HG02852 (cell line): ENCODE measurements around the gene GIPC2.
"Not testable (repeated sequence)": the region's sequence is repeated elsewhere in the genome, so short reads cannot be mapped to it uniquely, and the experiment has no call there.

ENCODE experiments used
- ATAC-seq: cut with Tn5 transposase; IDR thresholded peaks from one replicate; pipeline ENCODE4 v1.9.1; 2021; ENCODE audit warnings: mild to moderate bottlenecking, moderate library complexity; ENCODE audit not compliant: unreplicated experiment

GIPC2 gene

DNA sequence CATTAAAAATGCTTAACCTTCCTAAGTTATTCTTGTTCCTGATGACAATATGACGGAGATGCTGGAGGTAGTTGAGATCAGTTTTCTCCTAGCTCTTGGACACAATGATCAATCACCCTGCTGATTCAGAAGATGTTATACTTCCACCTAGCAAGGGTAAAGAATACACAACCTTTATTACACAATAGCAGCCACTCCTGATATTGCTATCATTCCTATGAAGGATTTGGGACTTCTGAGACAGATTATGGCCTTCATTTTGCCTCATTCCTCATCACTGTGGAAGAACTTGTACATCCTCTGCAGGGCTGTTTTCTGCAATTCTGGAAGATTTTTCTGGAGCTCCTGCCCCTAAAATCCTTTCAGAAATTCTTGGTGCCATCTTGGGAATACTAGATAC lies 47.8 kb downstream of the GIPC2 start:
- ATAC-seq, result no peak

DNA sequence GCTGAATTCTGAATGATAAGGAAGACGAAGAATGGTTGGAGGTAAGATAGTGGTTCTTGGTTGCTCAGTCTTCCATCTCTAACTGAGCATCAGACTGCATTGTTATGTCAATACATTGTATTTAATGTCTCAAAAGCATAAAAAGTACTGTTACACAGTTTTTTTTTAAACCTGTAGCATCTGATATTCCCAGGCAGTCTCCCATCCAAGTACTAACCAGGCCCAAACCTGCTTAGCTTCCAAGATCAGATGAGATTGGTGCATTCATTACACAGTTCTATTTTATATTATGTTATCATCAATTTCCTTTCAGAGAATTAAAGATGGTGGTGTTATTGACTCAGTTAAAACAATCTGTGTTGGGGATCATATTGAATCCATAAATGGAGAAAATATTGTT lies 48.9 kb downstream of the GIPC2 start:
- no peak for ATAC-seq

GRCh38 chr1:78095593-78095992 lies 49.8 kb downstream of the GIPC2 start:
- ATAC-seq, result no peak

GRCh38 chr1:78096017-78096416 lies 50.3 kb downstream of the GIPC2 start:
- ATAC-seq, result no peak

- no peak for ATAC-seq
These were observed 51.2 kb downstream of the GIPC2 start for GRCh38 chr1:78096976-78097375.

DNA sequence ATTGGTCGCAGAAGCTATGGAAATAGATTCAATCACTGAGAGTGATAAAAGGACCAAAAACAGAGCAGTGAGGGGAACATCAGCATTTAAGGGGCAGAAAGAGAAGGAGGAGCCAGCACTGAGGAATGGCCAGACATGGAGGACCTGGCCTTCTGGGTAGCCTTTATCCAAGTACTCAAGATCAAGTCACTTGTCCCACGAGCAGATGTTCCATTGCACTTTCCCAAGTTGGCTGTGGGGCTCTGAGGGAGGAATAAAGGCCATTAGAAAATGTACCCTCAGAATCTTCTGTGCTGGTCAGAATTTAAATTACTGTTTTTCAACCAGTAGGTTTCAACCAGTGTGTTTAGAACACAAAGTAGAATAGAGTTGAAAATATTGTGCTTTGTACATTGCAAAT lies 55.3 kb downstream of the GIPC2 start:
- no peak for ATAC-seq

GRCh38 chr1:78101514-78101913 lies 55.7 kb downstream of the GIPC2 start:
- ATAC-seq, result no peak

DNA sequence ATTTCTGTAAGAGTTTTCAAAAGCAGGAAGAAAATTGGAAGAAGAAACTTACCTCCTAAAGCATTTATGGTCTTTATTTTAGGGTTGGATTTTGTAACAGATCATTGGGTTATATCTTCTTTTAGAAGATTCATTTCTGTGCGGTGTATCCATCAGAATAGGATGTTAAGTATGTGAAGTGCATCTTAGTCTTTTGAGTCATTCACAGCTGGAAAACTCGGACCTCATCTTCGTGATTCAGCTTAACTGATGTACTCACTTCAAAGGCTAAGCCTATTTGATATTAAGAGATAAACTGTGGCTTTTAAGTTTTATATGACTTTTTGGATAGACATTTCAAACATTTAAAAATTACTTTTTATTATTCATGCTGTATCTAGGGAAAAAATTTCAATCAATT lies 56.3 kb downstream of the GIPC2 start:
- no peak for ATAC-seq

GRCh38 chr1:78102916-78103315 lies 57.1 kb downstream of the GIPC2 start:
- ATAC-seq, result no peak

DNA sequence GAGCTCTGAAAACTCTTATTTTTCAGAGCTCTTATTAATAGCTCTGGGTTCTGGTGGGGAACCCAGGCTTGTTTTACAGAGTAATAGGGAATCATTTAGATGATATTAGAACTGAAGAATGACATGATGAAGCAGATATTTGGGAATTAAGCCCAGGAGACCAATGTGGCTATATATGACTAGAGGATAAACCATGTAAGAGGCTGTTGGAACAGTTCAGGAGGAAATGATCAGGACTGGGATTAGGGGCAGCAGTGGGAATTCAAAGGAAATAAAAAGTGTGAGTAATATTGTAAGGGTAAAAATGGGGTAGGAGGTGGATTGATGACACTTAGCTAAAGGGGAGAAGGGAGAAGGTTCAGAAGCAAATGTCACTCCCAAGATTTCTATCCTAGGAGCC lies 58.6 kb downstream of the GIPC2 start:
- ATAC-seq, result no peak

GRCh38 chr1:78109659-78110058 lies 63.9 kb downstream of the GIPC2 start:
- not testable (repeated sequence) for ATAC-seq

GRCh38 chr1:78113156-78113916 lies 67.6 kb downstream of the GIPC2 start:
- ATAC-seq, result no peak

GRCh38 chr1:78114034-78114956 lies 68.5 kb downstream of the GIPC2 start:
- peak; percentile 89 for ATAC-seq

DNA sequence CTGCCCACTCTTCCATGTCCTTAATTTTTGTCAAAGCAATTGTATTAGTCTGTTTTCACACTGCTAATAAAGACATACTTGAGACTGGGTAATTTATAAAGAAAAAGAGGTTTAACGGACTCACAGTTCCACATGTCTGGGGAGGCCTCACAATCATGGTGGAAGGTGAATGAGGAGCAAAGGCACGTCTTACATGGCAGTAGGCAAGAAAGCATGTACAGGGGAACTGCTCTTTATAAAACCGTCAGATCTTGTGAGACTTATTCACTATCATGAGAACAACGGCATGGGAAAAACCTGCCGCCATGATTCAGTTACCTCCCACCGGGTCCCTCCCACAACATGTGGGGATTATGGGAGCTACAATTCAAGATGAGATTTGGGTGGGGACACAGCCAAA lies 74.7 kb downstream of the GIPC2 start:
- not testable (repeated sequence) for ATAC-seq

GRCh38 chr1:78121710-78122109 lies 75.9 kb downstream of the GIPC2 start:
- ATAC-seq, result no peak

GRCh38 chr1:78122389-78122788 lies 76.6 kb downstream of the GIPC2 start:
- no peak for ATAC-seq

GRCh38 chr1:78126506-78126905 lies 80.7 kb downstream of the GIPC2 start:
- no peak for ATAC-seq

DNA sequence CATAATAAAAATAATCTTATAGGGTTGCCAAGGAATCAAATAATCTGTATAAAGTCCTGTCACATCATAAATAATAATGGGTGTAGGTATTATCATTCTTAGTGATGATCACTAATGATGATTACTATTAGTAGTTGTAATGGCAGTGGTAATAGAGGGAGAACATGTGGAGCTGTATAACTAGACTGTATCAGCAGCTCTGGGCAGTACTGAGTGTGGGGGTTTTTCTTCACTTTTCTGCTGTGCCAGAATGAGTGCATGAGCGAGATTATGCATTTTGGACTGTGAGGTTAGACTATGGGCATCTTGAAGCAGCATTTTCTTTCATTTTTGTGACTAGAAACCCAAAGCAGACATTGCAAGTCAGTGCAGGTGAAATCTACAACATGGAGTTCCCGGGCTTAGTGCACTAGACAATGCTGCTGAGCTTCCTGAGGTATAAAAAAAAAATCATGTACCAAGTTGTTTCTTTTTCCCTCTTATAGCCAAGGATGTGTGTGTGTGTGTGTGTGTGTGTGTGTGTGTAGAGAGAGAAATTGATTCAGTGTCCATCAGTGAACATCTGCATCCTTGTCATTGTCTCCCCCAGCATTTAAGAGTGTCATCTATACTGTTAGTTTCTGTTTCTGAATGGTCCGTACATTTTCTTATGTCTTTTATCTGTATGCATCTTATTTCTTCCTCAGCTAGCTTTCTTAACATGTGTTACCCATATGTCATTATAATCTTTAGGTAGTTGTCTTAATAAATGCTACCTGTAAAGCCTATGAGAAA lies 86.6 kb downstream of the GIPC2 start:
- ATAC-seq, result no peak

DNA sequence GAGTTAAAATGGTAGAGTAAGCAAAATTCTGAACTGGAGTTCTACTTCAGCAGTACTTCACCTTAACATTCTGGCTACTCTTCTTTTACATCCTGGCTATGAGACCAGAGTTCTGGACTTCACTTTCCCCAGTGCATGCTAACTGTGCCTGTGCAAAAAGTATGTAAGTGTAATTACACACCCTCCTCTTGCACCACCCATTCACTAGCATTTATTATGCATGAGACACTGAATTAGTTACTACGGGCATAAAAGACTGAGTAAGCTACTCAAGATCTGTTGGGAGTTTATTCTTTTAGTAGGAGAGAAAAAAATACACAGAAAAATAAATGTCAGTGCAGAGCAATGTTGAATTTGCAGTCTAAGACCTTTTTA lies 87.2 kb downstream of the GIPC2 start:
- no peak for ATAC-seq

DNA sequence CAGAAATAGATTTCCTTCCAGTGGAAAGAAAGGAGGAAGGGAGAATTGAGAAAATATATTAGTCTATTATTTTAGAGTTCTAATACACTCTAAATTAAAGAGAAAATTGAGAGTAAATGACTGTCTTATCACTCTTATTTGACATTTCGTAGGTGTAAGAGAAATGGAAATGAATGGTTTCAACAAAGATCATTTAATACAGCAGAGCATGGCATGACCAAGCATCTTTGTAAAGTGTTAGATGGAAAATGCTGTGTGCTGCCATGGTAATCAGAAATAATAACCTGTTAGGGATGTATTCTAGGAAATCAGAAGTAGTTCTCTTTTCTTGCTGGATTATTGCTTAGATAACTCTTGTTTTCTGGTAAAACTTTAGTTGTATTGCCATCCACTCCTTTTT lies 90.9 kb downstream of the GIPC2 start:
- no peak for ATAC-seq

DNA sequence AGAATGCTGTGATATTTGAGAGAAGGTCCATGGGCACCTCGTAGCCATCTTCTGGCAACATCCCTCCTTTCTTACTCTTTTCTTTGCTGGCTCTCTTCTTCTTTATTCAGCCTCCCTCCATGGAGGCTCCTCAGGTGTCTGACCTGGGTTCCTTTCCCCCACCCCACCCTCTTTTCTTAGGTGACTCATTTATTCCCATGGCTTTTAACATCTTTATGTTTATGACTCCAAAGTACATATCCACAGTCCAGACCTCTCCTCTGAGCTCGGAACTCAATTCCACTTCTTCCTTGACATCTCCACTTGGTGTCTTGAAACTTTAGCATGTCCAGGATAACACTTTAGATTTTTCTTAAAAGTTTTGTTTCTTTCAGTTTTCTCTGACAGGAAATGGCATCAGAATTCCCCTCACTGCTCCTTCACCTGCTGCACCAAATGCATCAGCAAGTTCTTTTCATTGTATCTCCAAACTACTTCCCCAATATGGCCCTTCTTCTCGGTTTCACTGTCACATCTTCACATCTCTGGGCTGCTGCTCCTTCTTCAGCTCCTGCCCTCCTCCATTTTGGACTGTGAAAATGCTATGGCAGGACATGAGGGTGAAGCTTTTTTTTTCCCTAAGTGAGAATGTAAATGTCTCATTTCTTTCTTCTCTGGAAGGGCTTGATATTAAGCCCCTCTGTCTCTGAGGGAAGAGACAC lies 95.9 kb downstream of the GIPC2 start:
- ATAC-seq, result peak; percentile 40
